ENCODE measurements around the gene ENOX1. TPM values are rescaled to one million over a fixed set of nuclear protein-coding genes. Genes with fewer than 3 reads are reported as not detected.
A peak's percentile ranks its signal among the peaks of the same experiment; 100 is the strongest.

Gene ENOX1
- total RNA-seq, 2 donors from 2014 or later, result 0.78 to 4.3 TPM

GRCh38 chr13:43572656-43573360, 214.0 kb downstream of the ENOX1 start:
- Histone ChIP-seq H3K27ac (peak overlapping the region in 1 of 4 donors; percentile 44), H3K4me1 (peaks cover 4% of the 10 kb centered on the region)

GRCh38 chr13:43569658-43570057, 217.1 kb downstream of the ENOX1 start:
- 34 to 47% methylated on average over 2 of the region's 2 CpGs for WGBS, 2 donors
- ATAC-seq (no peak), DNase-seq (no peak)
- Histone ChIP-seq H3K27me3 (no peaks in the 10 kb centered on the region), H3K4me1 (peaks cover 4% of the 10 kb centered on the region), H3K36me3 (replicated peaks in 1 of 2; ENCODE audit: insufficient read depth in 1 of 2, low read depth in 2 of 2) (no peaks in the 10 kb centered on the region), H3K27ac (no peak overlapping the region), H3K4me3 (no peak overlapping the region), H3K9me3 (no peaks in the 10 kb centered on the region)
- intact Hi-C loops (cut with DNase I), result no loop called here
- TF ChIP-seq CTCF (IDR thresholded peaks at IDR 0.05), result no peak
- no peak for TF ChIP-seq POLR2A (IDR thresholded peaks at IDR 0.05)

More at GRCh38 chr13:43572656-43573360, 214.0 kb downstream of the ENOX1 start:
- intact Hi-C loops (cut with DNase I), result no loop called here
- H3K36me3 ChIP-seq (replicated peaks in 1 of 2; ENCODE audit: insufficient read depth in 1 of 2, low read depth in 2 of 2), result no peaks in the 10 kb centered on the region
- no peaks in the 10 kb centered on the region for H3K27me3 ChIP-seq
- ATAC-seq, result no peak
- DNase-seq, result no peak
- TF ChIP-seq POLR2A (IDR thresholded peaks at IDR 0.05) (no peak), CTCF (IDR thresholded peaks at IDR 0.05) (no peak)
- WGBS, 2 donors, result 64 to 68% methylated on average over 3 of the region's 3 CpGs
- no peak overlapping the region for H3K4me3 ChIP-seq
- H3K9me3 ChIP-seq, result no peaks in the 10 kb centered on the region

GRCh38 chr13:43567608-43568007, 219.2 kb downstream of the ENOX1 start:
- no peak for ATAC-seq
- WGBS, 2 donors, result 60 to 81% methylated on average over 1 of the region's 1 CpG
- intact Hi-C loops (cut with DNase I), result no loop called here

GRCh38 chr13:43564952-43565351, 221.8 kb downstream of the ENOX1 start:
- no peak for DNase-seq
- Histone ChIP-seq H3K4me3 (no peak overlapping the region), H3K27ac (no peak overlapping the region), H3K4me1 (peaks cover 4% of the 10 kb centered on the region), H3K9me3 (no peaks in the 10 kb centered on the region), H3K36me3 (replicated peaks in 1 of 2; ENCODE audit: insufficient read depth in 1 of 2, low read depth in 2 of 2) (no peaks in the 10 kb centered on the region), H3K27me3 (no peaks in the 10 kb centered on the region)
- intact Hi-C loops (cut with DNase I), result no loop called here
- 57 to 62% methylated on average over 1 of the region's 1 CpG for WGBS, 2 donors
- ATAC-seq, result no peak
- TF ChIP-seq CTCF (IDR thresholded peaks at IDR 0.05) (no peak), POLR2A (IDR thresholded peaks at IDR 0.05) (no peak)

More at GRCh38 chr13:43567608-43568007, 219.2 kb downstream of the ENOX1 start:
- Histone ChIP-seq H3K27me3 (no peaks in the 10 kb centered on the region), H3K36me3 (replicated peaks in 1 of 2; ENCODE audit: insufficient read depth in 1 of 2, low read depth in 2 of 2) (no peaks in the 10 kb centered on the region), H3K27ac (no peak overlapping the region), H3K9me3 (no peaks in the 10 kb centered on the region), H3K4me1 (peaks cover 4% of the 10 kb centered on the region), H3K4me3 (no peak overlapping the region)
- DNase-seq, result no peak
- TF ChIP-seq CTCF (IDR thresholded peaks at IDR 0.05) (no peak), POLR2A (IDR thresholded peaks at IDR 0.05) (no peak)

- Histone ChIP-seq H3K4me3 (no peak overlapping the region), H3K27ac (no peak overlapping the region), H3K27me3 (no peaks in the 10 kb centered on the region), H3K4me1 (no peaks in the 10 kb centered on the region), H3K9me3 (no peaks in the 10 kb centered on the region), H3K36me3 (replicated peaks in 1 of 2; ENCODE audit: insufficient read depth in 1 of 2, low read depth in 2 of 2) (no peaks in the 10 kb centered on the region)
- no peak for DNase-seq
- no peak for TF ChIP-seq POLR2A (IDR thresholded peaks at IDR 0.05)
- no peak for TF ChIP-seq CTCF (IDR thresholded peaks at IDR 0.05)
- intact Hi-C loops (cut with DNase I), result no loop called here
- WGBS, 2 donors, result 68 to 71% methylated on average over 4 of the region's 4 CpGs
- ATAC-seq, result no peak
Measured at GRCh38 chr13:43561081-43561480, 225.7 kb downstream of the ENOX1 start.
